ENCODE results near the gene COBL.

The COBL gene

DNA sequence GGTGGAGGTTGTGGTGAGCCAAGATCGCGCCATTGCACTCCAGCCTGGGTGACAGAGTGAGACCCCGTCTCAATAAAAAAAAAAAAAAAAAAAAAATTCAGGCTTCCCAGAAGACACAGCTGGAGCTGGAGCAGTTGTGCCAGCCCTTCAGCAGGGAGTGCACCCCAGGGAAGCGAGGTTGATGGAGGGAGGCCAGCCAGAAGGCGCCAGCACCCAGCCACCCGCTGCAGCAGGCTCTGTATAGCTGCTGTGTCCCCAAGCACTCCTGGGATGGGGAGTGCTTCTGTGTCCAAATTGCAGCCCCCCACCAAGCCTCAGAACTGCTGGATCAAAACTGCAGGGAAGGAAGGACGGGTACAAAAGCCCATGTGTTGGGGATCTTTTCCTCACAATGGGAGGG lies 47.8 kb downstream of the COBL start:
- no peaks in the 10 kb centered on the region for H3K36me3 ChIP-seq (ENCODE audit: insufficient read depth, low read length)

GRCh38 chr7:51267169-51267568 lies 49.4 kb downstream of the COBL start:
- TF ChIP-seq CTCF (conservative IDR thresholded peaks at IDR 0.05; ENCODE audit: low read length) (no peak), EZH2phosphoT487 (IDR thresholded peaks at IDR 0.05; ENCODE audit: borderline replicate concordance) (no peak)
- Histone ChIP-seq H3K9ac (ENCODE audit: low read depth, low read length, poor library complexity, severe bottlenecking) (no peak overlapping the region), H3K4me3 (ENCODE audit: low read length, poor library complexity, severe bottlenecking) (no peak overlapping the region), H3K27me3 (ENCODE audit: insufficient read depth, low read length, poor library complexity, severe bottlenecking) (no peaks in the 10 kb centered on the region), H2AFZ (ENCODE audit: low read length) (no peak overlapping the region), H3K4me2 (ENCODE audit: low read depth, low read length, poor library complexity, severe bottlenecking) (no peak overlapping the region), H3K79me2 (ENCODE audit: insufficient read depth, low read length) (no peaks in the 10 kb centered on the region), H3F3A (ENCODE audit: low read depth) (no peaks in the 10 kb centered on the region), H3K9me3 (ENCODE audit: insufficient read depth, low read depth, low read length) (no peaks in the 10 kb centered on the region), H3K4me1 (ENCODE audit: insufficient read depth, low read length, poor library complexity, severe bottlenecking) (no peaks in the 10 kb centered on the region), H3K36me3 (ENCODE audit: insufficient read depth, low read length) (no peaks in the 10 kb centered on the region), H3K9me2 (replicated peaks; ENCODE audit: low read depth, low read length) (no peaks in the 10 kb centered on the region), H4K20me1 (ENCODE audit: insufficient read depth, low read length, poor library complexity, severe bottlenecking) (no peaks in the 10 kb centered on the region)

More for the DNA sequence above, 47.8 kb downstream of the COBL start:
- H3K4me2 ChIP-seq (ENCODE audit: low read depth, low read length, poor library complexity, severe bottlenecking), result no peak overlapping the region
- H2AFZ ChIP-seq (ENCODE audit: low read length), result no peak overlapping the region
- no peaks in the 10 kb centered on the region for H3F3A ChIP-seq (ENCODE audit: low read depth)
- H3K9ac ChIP-seq (ENCODE audit: low read depth, low read length, poor library complexity, severe bottlenecking), result no peak overlapping the region
- H3K9me2 ChIP-seq (replicated peaks; ENCODE audit: low read depth, low read length), result no peaks in the 10 kb centered on the region
- H3K27me3 ChIP-seq (ENCODE audit: insufficient read depth, low read length, poor library complexity, severe bottlenecking), result no peaks in the 10 kb centered on the region
- no peak for TF ChIP-seq CTCF (conservative IDR thresholded peaks at IDR 0.05; ENCODE audit: low read length)
- no peak for TF ChIP-seq EZH2phosphoT487 (IDR thresholded peaks at IDR 0.05; ENCODE audit: borderline replicate concordance)
- no peaks in the 10 kb centered on the region for H4K20me1 ChIP-seq (ENCODE audit: insufficient read depth, low read length, poor library complexity, severe bottlenecking)
- no peaks in the 10 kb centered on the region for H3K79me2 ChIP-seq (ENCODE audit: insufficient read depth, low read length)
- H3K9me3 ChIP-seq (ENCODE audit: insufficient read depth, low read depth, low read length), result no peaks in the 10 kb centered on the region
- no peak overlapping the region for H3K4me3 ChIP-seq (ENCODE audit: low read length, poor library complexity, severe bottlenecking)
- no peaks in the 10 kb centered on the region for H3K4me1 ChIP-seq (ENCODE audit: insufficient read depth, low read length, poor library complexity, severe bottlenecking)

GRCh38 chr7:51265066-51265907 lies 51.3 kb downstream of the COBL start:
- Histone ChIP-seq H3K4me3 (ENCODE audit: low read length, poor library complexity, severe bottlenecking) (no peak overlapping the region), H2AFZ (ENCODE audit: low read length) (no peak overlapping the region), H3F3A (ENCODE audit: low read depth) (no peaks in the 10 kb centered on the region), H3K4me1 (ENCODE audit: insufficient read depth, low read length, poor library complexity, severe bottlenecking) (no peaks in the 10 kb centered on the region), H3K9me2 (replicated peaks; ENCODE audit: low read depth, low read length) (no peaks in the 10 kb centered on the region), H3K36me3 (ENCODE audit: insufficient read depth, low read length) (no peaks in the 10 kb centered on the region), H3K9me3 (ENCODE audit: insufficient read depth, low read depth, low read length) (no peaks in the 10 kb centered on the region), H3K27me3 (ENCODE audit: insufficient read depth, low read length, poor library complexity, severe bottlenecking) (no peaks in the 10 kb centered on the region), H3K79me2 (ENCODE audit: insufficient read depth, low read length) (no peaks in the 10 kb centered on the region), H3K4me2 (ENCODE audit: low read depth, low read length, poor library complexity, severe bottlenecking) (no peak overlapping the region), H4K20me1 (ENCODE audit: insufficient read depth, low read length, poor library complexity, severe bottlenecking) (no peaks in the 10 kb centered on the region), H3K9ac (ENCODE audit: low read depth, low read length, poor library complexity, severe bottlenecking) (no peak overlapping the region)
- TF ChIP-seq CTCF (conservative IDR thresholded peaks at IDR 0.05; ENCODE audit: low read length) (no peak), EZH2phosphoT487 (IDR thresholded peaks at IDR 0.05; ENCODE audit: borderline replicate concordance) (no peak)

Measured in Loucy (cell line).